Activated naive CD4-positive, alpha-beta T cell treated with anti-CD3 and anti-CD28 coated beads, Interleukin-2, amount 50 U/mL, for 24 hours (primary cell): ENCODE data around the gene MAP3K7CL.

Experiments
- H3K27ac Mint-ChIP-seq: one replicate; pipeline ENCODE4 v1.8.0; 2021; ENCODE audit warnings: mild to moderate bottlenecking, mixed read lengths
- H3K27me3 Mint-ChIP-seq: one replicate; pipeline ENCODE4 v1.8.0; 2021; ENCODE audit warnings: mixed read lengths
- H3K36me3 Mint-ChIP-seq: one replicate; pipeline ENCODE4 v1.8.0; 2021; ENCODE audit warnings: mixed read lengths
- H3K4me1 Mint-ChIP-seq: one replicate; pipeline ENCODE4 v1.8.0; 2021; ENCODE audit warnings: mixed read lengths
- H3K4me3 Mint-ChIP-seq: one replicate; pipeline ENCODE4 v1.8.0; 2021; ENCODE audit warnings: mild to moderate bottlenecking, mixed read lengths
- H3K9me3 Mint-ChIP-seq: one replicate; pipeline ENCODE4 v1.8.0; 2021; ENCODE audit warnings: mixed read lengths

The MAP3K7CL gene

DNA sequence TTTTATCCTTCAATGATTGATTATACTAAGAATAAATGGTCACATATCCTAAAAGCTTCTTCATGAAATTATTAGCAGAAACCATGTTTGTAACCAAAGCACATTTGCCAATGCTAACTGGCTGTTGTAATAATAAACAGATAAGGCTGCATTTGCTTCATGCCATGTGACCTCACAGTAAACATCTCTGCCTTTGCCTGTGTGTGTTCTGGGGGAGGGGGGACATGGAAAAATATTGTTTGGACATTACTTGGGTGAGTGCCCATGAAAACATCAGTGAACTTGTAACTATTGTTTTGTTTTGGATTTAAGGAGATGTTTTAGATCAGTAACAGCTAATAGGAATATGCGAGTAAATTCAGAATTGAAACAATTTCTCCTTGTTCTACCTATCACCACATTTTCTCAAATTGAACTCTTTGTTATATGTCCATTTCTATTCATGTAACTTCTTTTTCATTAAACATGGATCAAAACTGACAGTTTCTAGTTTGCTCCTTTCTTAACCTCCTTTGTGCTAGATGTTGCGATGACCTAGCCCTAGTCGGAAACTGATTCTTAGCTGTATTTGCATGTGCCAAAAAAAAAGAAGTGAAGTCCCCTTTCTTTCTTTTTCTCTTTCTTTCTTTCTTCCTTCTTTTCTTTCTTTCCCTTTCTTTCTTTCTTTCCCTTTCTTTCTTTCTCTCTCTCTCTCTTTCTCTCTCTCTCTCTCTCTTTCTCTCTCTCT lies 45.1 kb downstream of the MAP3K7CL start:
- H3K27me3 Mint-ChIP-seq: no peaks in the 10 kb centered on the region
- H3K4me1 Mint-ChIP-seq: peaks cover 5% of the 10 kb centered on the region
- H3K4me3 Mint-ChIP-seq: no peak overlapping the region
- no peak overlapping the region for H3K27ac Mint-ChIP-seq
- peaks cover 5% of the 10 kb centered on the region for H3K36me3 Mint-ChIP-seq
- H3K9me3 Mint-ChIP-seq: no peaks in the 10 kb centered on the region

DNA sequence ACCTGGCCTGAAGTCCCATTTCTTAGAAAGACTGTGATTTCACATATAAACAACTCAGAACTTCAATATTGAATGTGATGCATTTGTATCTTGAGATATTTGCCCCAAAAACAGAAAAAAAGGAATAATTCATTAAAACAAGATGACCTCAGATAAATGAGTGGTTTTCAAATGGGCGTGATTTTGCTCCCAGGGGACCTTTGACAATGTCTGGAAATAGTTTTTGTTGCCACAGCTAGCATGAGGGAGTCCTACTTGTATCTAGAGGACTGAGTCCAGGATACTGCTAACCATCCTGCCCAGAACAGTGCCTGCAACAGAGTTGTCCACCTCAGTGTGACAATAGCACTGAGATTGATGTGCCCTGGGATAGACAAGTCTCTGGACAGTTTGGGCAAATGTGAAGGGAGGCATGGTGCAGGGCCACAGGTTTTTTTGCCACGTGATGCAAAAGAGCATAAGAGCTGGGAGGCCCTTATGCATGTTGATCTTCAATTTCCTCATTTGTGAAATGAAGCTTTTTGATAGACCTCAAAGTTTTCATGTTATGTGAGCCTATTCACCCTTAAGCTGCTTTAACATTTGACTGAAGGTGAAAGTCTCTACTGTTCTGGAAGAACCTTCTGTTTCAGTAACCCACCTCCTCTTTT lies 46.2 kb downstream of the MAP3K7CL start:
- no peak overlapping the region for H3K4me3 Mint-ChIP-seq
- H3K9me3 Mint-ChIP-seq: no peaks in the 10 kb centered on the region
- peaks cover 3% of the 10 kb centered on the region for H3K36me3 Mint-ChIP-seq
- H3K27me3 Mint-ChIP-seq: no peaks in the 10 kb centered on the region
- H3K27ac Mint-ChIP-seq: no peak overlapping the region
- H3K4me1 Mint-ChIP-seq: no peaks in the 10 kb centered on the region

DNA sequence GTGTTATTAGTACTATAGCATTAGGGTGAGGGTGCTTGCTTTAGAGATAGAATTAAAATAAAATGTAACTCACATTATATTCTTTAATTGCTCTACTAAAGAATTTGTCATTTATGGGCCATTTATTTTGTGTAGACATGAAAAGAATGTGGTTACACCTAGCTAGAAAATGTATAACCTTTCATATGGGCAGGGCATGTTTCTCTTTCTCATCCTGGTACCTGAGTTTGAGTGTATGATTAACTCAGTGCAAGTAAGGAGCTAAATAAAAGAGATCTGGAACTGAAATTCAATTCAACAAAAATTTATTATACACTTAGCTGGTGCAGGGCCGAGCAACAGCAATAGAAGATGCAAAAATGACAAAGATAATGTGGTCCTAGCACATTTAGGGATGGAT lies 47.4 kb downstream of the MAP3K7CL start:
- H3K27me3 Mint-ChIP-seq: no peaks in the 10 kb centered on the region
- no peak overlapping the region for H3K4me3 Mint-ChIP-seq
- no peaks in the 10 kb centered on the region for H3K9me3 Mint-ChIP-seq
- peaks cover 2% of the 10 kb centered on the region for H3K36me3 Mint-ChIP-seq
- no peak overlapping the region for H3K27ac Mint-ChIP-seq
- no peaks in the 10 kb centered on the region for H3K4me1 Mint-ChIP-seq

DNA sequence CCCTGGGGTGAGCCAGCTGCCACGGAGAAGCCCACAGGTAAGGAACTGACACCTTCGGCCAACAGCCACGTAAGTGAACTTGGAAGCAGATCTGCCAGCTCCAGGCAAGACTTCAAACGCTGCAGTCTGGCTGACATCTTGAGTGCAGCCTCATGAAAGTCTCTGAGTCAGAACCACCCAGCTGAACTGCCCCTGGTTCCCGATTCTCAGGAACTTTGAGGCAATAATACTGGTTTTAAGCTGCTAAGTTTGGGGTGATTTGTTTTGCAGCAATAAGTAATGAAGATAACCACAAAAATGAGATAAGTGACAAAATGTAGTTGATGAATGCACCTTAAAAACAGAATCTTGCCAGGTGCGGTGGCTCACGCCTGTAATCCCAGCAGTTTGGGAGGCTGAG lies 48.5 kb downstream of the MAP3K7CL start:
- H3K4me3 Mint-ChIP-seq: no peak overlapping the region
- H3K9me3 Mint-ChIP-seq: no peaks in the 10 kb centered on the region
- peaks cover 2% of the 10 kb centered on the region for H3K36me3 Mint-ChIP-seq
- H3K27me3 Mint-ChIP-seq: no peaks in the 10 kb centered on the region
- no peak overlapping the region for H3K27ac Mint-ChIP-seq
- H3K4me1 Mint-ChIP-seq: no peaks in the 10 kb centered on the region

DNA sequence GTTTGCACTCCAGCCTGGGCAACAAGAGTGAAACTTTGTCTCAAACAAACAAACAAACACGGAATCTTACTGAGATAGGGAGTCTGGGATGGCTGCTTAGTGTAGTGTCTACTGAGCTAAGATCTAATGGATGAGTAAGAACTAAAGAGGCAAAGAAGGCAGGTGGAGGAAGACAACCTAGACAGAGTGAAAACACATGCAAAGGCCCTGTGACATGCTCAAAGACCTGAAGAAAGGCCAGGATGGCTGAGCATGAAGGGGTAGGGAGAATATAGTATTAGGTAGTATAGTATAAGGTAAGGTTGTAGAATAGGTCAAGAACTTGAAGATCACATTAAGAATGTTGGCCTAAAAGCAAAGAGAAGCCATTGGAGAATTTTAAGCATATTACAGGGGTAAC lies 49.1 kb downstream of the MAP3K7CL start:
- no peak overlapping the region for H3K4me3 Mint-ChIP-seq
- no peaks in the 10 kb centered on the region for H3K27me3 Mint-ChIP-seq
- no peak overlapping the region for H3K27ac Mint-ChIP-seq
- peaks cover 2% of the 10 kb centered on the region for H3K36me3 Mint-ChIP-seq
- H3K4me1 Mint-ChIP-seq: no peaks in the 10 kb centered on the region
- no peaks in the 10 kb centered on the region for H3K9me3 Mint-ChIP-seq

DNA sequence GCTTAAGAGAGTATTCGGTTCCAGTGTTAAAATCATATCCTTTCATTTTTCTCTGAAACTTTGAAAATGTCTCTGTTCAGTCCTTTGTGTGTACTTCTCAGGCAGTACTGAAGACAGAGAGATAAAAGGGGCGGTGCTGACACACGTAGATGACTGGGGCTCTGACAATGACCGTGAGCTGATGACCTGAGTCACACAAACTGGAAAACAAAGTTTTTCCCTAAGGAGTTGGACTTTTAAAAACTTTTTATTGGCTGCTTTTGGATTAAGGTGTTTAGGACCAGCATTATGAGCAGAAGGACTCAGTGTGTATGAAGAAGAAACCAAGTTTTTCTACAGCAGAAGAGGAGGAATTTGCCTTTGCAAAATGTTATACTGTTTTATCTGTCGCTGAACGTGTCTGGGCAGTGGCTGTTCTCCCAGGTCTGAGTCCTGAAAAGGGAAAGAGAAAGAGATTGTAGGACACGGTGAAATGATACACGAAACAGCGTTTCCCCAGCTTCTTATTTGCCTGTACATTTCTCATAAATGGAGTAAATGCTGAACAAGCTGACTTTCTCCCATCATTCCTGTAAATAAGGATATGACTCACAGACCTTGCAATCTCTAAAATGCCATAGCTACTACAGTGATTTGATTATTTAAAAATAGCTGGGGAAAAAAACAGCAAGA lies 51.5 kb downstream of the MAP3K7CL start:
- Mint-ChIP-seq H3K4me3 (no peak overlapping the region), H3K36me3 (no peaks in the 10 kb centered on the region), H3K9me3 (no peaks in the 10 kb centered on the region), H3K27ac (no peak overlapping the region), H3K27me3 (no peaks in the 10 kb centered on the region), H3K4me1 (no peaks in the 10 kb centered on the region)

DNA sequence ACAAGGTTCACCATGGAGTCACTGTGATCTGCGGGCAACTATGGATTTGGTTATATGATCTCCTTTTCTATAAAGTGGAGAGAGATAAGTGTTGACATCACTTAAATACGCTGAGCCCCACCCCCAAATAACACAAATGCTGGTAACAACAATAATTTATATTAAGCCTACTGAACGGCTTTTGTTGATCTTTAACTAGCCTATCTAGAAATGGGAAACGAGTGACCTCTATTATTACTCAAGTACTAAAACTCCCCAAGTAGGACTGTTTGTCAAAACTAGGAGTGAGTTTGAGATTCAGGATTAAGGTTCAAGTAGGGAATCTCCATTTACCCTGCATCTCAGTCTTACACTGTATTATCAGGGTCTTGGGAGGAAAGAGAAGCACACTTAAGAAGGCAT lies 52.2 kb downstream of the MAP3K7CL start:
- Mint-ChIP-seq H3K4me3 (no peak overlapping the region), H3K36me3 (no peaks in the 10 kb centered on the region), H3K27me3 (no peaks in the 10 kb centered on the region), H3K27ac (no peak overlapping the region), H3K9me3 (no peaks in the 10 kb centered on the region), H3K4me1 (no peaks in the 10 kb centered on the region)

DNA sequence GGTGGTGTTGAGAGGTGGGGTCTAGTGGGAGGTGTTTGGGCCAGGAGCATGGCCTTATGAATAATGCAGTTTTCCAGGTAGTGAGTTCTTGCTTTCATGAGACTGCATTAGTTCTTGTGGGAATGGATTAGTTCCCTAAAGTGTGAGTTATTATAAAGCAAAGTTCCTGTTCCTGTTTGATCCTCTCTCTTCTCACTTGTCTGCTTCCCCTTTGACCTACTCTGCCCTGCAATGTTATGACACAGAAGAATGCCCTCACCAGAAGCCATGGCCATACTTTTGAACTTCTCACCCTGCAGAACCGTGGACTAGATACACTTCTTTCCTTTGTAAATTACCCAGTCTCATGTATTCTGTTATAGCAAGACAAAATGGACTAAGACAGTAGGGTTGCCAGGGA lies 53.6 kb downstream of the MAP3K7CL start:
- Mint-ChIP-seq H3K36me3 (no peaks in the 10 kb centered on the region), H3K4me1 (no peaks in the 10 kb centered on the region), H3K27me3 (no peaks in the 10 kb centered on the region), H3K27ac (no peak overlapping the region), H3K4me3 (no peak overlapping the region), H3K9me3 (no peaks in the 10 kb centered on the region)

DNA sequence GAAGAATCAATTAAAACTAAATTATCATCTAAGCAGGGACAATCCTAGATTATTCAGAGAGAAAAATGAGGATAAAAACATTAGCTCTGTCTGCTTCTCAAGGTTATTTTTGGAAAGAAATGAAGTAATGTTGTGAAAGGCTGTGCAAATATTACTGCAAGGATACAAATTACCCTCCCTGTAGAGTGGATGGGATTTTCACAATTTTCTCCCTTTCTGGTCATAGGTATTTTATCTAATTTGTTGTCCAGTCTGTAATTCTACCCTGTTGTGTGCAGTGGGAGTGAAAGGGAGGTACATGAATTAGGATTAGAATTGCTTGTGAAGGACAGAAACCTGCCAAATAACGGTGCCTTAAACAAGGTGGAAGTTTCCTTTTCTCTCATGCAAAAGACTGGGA lies 54.7 kb downstream of the MAP3K7CL start:
- no peaks in the 10 kb centered on the region for H3K36me3 Mint-ChIP-seq
- H3K27me3 Mint-ChIP-seq: no peaks in the 10 kb centered on the region

DNA sequence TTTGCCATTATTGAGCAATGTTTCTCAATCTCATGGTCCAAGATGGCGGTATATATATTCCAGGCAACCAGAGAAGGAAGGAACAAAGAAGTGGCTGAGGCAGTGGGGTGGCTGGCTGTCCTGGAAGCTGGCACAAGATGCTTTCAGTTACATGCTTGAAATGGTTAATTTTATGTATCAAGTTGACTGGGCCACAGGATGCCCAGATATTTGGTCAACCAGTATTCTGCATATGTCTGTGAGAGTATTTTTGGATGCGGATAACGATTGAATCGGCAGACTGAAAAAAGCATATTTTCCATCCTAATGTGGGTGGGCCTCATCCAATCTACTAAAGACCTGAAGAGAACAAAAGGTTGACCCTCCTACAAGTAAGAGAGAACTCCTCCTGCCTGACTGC lies 55.2 kb downstream of the MAP3K7CL start:
- Mint-ChIP-seq H3K36me3 (no peaks in the 10 kb centered on the region), H3K27ac (no peak overlapping the region), H3K4me3 (no peak overlapping the region), H3K4me1 (no peaks in the 10 kb centered on the region), H3K9me3 (no peaks in the 10 kb centered on the region), H3K27me3 (no peaks in the 10 kb centered on the region)

More for the DNA sequence above, 54.7 kb downstream of the MAP3K7CL start:
- H3K9me3 Mint-ChIP-seq: no peaks in the 10 kb centered on the region
- H3K27ac Mint-ChIP-seq: no peak overlapping the region
- H3K4me1 Mint-ChIP-seq: no peaks in the 10 kb centered on the region
- no peak overlapping the region for H3K4me3 Mint-ChIP-seq

DNA sequence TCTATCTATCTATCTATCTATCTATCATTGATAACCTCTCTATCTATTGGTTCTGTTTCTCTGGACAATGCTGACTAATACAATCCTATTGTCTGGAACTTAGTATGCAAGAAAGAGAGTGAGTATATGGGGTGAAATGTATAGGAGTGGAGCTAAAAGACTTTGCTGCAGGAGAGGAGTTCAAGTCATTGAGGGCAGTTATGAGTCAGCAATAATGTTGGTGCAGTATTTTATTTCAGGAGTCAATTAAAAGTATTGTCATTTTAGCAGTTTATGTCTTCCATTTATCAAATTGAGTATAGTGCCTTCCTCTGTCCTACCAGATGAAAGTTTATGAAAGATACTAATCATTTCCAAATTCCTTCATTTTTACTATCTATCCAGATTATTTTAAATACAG lies 55.8 kb downstream of the MAP3K7CL start:
- no peak overlapping the region for H3K4me3 Mint-ChIP-seq
- no peaks in the 10 kb centered on the region for H3K4me1 Mint-ChIP-seq
- no peaks in the 10 kb centered on the region for H3K27me3 Mint-ChIP-seq
- H3K27ac Mint-ChIP-seq: no peak overlapping the region
- no peaks in the 10 kb centered on the region for H3K9me3 Mint-ChIP-seq
- H3K36me3 Mint-ChIP-seq: no peaks in the 10 kb centered on the region

DNA sequence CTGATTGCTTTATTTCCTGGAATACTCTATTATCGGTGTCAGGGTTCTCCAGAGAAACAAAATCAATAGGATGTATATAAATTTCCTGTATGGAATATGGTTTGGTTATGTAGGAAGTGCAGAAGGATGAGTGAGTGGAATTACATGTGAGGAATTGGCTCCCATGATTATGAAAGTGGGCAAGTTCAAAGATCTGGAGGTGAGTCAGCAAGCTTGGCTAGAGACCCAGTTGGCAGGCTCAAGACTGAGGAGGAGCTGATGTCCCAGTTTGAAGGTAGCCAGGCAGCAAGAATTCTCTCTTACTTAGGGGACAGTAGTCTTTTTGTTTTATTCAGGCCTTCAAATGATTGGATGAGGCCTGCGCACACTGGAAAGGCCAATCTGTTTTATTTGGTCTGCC lies 57.5 kb downstream of the MAP3K7CL start:
- Mint-ChIP-seq H3K27ac (no peak overlapping the region), H3K27me3 (no peaks in the 10 kb centered on the region), H3K9me3 (no peaks in the 10 kb centered on the region), H3K36me3 (no peaks in the 10 kb centered on the region), H3K4me3 (no peak overlapping the region), H3K4me1 (no peaks in the 10 kb centered on the region)

DNA sequence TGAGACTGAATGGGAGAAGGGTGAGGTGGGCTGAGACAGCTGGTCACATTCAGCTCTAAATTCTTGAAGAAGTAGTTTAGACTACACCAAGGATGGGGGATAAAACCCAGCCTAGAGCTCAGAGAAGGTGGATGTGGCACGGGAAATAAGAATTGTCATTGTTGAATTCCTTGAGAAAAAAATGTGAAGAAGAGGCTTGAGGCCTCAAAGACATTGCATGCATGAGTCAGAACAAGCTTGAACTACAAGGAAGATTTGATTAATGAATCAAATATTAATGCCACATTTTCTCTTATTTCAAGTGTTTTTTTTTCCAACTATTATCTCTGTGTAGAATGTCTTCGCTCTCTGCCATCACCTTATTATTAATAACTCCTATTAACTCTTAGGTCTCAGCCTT lies 58.9 kb downstream of the MAP3K7CL start:
- H3K27ac Mint-ChIP-seq: no peak overlapping the region
- H3K4me1 Mint-ChIP-seq: peaks cover 2% of the 10 kb centered on the region
- no peaks in the 10 kb centered on the region for H3K36me3 Mint-ChIP-seq
- no peak overlapping the region for H3K4me3 Mint-ChIP-seq
- no peaks in the 10 kb centered on the region for H3K9me3 Mint-ChIP-seq
- no peaks in the 10 kb centered on the region for H3K27me3 Mint-ChIP-seq

DNA sequence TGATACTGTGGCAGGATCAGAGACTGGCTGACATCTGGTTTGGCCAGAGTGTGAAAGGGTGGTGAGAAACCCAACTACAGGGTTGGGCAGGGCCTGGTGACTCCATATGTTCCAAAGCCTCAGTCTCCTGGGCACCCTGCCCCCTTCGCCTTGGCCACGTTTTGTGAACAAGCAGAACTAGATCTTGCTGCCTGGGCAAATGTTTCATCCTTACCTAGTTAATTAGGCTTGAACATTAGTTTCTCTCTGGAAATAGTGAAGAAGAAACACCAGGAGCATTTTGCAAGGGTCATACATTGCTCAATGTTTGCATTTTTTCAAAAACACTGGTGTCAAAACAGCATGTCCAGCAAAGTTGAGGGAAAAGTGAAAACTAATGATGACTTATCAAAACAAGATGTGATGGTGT lies 60.5 kb downstream of the MAP3K7CL start:
- Mint-ChIP-seq H3K4me1 (peaks cover 17% of the 10 kb centered on the region), H3K9me3 (no peaks in the 10 kb centered on the region), H3K4me3 (no peak overlapping the region), H3K36me3 (no peaks in the 10 kb centered on the region), H3K27ac (no peak overlapping the region), H3K27me3 (no peaks in the 10 kb centered on the region)

DNA sequence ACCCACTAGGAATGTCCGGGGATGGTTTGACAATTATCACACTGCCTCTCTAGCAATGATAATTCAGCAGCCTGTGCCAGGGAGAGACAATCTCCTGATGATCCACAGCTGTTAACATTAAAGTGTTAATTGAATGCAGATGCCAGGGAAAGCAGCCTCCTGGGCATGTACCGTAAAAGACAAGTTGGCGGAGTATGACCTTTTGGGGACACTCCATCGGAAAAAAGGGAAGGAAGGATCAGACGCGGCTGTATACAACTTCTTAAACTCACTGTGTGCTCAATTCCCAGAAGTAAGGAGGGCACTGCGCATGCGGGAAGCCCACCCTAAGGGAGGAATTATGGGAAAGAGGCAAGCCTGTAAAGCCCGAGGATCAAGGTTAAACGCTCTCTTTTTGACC lies 62.6 kb downstream of the MAP3K7CL start:
- no peaks in the 10 kb centered on the region for H3K27me3 Mint-ChIP-seq
- peaks cover 8% of the 10 kb centered on the region for H3K36me3 Mint-ChIP-seq
- H3K9me3 Mint-ChIP-seq: peaks cover 17% of the 10 kb centered on the region
- H3K4me3 Mint-ChIP-seq: no peak overlapping the region
- H3K4me1 Mint-ChIP-seq: peaks cover 30% of the 10 kb centered on the region
- no peak overlapping the region for H3K27ac Mint-ChIP-seq

DNA sequence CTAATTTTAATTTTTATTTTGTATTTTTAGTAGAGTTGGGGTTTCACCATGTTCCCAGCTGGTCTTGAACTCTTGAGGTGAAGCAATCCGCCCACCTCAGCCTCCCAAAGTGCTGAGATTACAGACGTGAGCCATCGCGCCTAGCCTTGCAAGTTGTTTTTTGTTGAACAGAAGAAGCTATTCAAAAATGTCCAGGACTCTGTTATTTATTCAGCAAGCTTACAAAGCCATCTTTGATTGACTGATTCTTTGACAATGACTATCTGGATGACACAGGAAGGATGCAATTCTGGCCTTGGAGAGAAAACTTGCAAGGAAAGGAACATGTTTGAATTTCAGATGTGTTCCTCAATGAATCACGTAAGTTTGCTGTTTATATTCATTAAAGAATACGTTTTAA lies 63.5 kb downstream of the MAP3K7CL start:
- Mint-ChIP-seq H3K4me3 (no peak overlapping the region), H3K27ac (no peak overlapping the region), H3K4me1 (peaks cover 30% of the 10 kb centered on the region), H3K36me3 (peaks cover 8% of the 10 kb centered on the region), H3K27me3 (no peaks in the 10 kb centered on the region), H3K9me3 (peaks cover 18% of the 10 kb centered on the region)
